HG02571 (cell line): ENCODE data around the gene MSL3.

ENCODE experiments used
- ATAC-seq: cut with Tn5 transposase; IDR thresholded peaks from one replicate; pipeline ENCODE4 v1.9.1; 2021; ENCODE audit warnings: mild to moderate bottlenecking, moderate library complexity; ENCODE audit not compliant: unreplicated experiment

MSL3 gene

GRCh38 chrX:11758400-11759171 is 549 bp downstream of the MSL3 start:
- ATAC-seq: peak; percentile 38

GRCh38 chrX:11759172-11759460 is 1.1 kb downstream of the MSL3 start:
- ATAC-seq: no peak

GRCh38 chrX:11759461-11760311 is 1.6 kb downstream of the MSL3 start:
- ATAC-seq: peak; percentile 71

DNA sequence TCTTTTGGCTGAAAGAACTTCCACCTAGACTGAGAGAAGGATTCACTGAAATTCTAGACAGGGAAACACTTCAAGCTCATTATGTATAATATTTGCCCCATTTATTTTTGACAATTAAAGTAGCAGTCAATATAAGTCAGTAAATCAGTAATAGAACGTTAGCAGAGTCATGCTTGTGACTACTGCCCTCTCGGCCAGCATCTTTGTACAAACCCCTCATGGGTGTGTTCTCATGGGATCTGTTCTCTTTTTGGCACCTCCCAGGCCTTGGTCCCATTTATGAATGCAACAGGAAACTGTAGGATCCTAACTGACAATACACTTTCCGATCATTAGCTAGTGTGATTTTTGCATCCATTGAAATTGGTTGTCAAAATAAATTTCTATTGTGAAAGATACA is 2.9 kb downstream of the MSL3 start:
- ATAC-seq: no peak

DNA sequence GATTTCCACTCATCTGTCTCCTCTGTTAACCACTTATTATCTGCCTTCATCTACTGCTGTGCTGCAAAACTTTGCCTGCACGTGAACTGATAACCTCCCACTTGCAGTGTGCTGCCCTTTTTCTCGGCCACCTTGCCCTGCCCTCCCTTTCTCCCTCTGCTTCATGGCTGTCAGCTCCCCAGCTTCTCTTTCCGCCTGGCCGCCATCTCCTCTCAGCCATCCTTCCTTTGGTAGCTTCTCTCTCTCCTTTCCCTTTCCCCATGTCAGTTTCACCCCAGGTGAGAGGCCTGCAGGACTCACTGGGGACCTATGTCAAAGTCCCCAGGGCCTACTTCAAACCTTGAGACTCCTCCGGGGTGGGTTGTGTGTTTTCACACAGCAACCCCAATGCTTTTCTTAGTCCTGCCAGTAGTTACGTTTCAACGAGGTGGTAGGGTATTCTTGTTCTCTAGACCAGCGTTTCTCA is 6.6 kb downstream of the MSL3 start:
- no peak for ATAC-seq

GRCh38 chrX:11765449-11765848 is 7.4 kb downstream of the MSL3 start:
- no peak for ATAC-seq

DNA sequence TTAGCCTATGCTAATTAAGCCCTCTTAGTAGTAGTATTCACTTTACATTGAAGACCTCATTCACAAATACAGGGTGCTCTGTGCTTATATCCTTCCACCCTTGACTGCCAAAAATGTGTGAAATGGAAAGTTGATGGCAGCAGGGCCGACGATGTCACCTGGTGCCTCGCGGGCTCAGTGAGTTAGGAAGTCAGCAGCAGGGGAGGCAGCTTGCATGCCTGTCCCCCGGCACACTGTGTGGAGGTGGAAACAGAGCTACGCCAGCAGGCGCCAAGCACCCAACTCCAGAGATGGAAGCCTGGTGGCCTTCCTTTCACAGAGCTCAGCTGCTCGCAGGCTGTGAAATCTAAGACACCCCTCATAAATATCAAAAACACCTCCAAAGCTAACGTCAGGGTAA is 8.4 kb downstream of the MSL3 start:
- no peak for ATAC-seq

DNA sequence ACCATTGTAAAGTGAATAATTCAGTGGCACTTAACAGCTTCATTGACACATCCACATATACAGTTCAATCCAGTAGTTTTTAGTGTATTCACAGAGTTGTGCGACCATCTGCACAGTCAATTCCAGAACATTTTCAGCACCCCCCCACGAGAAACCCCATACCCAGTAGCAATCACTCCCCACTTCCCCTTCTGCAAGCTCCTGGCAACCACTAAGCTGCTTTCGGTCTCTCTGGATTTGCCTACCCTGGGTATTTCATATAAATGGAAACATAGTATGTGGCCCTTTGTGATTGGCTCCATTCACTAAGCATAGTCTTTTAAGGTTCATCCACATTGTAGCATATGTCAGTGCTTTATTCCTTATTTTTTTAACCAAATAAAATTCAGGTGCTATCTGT is 10.0 kb downstream of the MSL3 start:
- ATAC-seq: peak; percentile 64

GRCh38 chrX:11770320-11770719 is 12.3 kb downstream of the MSL3 start:
- ATAC-seq: no peak

DNA sequence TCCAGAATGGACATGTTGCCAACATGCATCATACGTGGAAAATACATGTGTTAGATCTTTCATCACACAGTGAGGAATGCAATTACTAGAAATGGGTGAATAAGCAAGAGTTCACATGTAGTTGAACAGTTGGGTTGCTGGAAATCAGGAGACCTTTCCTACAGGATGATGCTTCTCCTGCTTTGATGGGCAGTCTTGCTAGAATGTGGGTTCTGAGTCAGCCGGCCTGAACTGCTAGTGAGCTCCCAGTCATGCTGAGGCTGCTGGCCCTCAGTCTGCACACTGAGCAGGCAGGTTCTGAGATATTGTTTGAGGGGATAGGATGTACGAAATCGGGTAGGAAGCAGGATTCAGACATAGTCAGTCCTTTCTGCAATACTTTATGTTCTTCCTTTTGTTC is 20.2 kb downstream of the MSL3 start:
- ATAC-seq: no peak

- no peak for ATAC-seq
Observed at GRCh38 chrX:11781133-11781532, 23.1 kb downstream of the MSL3 start.

DNA sequence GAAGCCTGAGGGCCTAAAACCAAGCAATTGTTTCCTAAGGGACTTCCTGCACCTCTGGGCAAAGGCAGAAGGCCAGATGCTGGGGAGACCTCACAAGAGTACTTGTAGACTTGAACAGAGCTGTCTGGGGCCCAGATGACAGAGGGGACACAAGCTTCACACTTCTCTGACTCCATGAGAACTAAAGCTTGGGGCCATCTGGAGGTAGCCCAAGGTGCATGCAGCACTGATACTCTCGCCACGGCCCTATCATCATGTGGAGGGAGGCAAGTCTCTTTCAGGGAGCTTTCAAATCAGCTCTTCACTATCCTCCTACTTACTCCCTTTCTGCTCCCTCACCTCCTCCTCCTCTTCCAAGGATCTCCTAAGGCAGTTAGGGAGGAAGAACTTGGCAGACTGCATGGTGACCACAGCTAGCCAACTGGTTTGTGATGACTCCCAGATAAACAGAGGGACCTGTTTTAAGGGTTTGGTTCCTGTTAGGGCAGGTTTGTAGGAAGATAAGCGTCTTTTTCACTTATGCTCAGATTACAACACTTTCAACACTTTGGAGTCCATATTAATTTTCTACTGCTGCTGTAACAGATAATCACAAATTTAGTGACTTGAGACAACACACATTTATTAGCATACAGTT is 23.8 kb downstream of the MSL3 start:
- ATAC-seq: no peak

- no peak for ATAC-seq
Observed at GRCh38 chrX:11784543-11784942, 26.5 kb downstream of the MSL3 start.

DNA sequence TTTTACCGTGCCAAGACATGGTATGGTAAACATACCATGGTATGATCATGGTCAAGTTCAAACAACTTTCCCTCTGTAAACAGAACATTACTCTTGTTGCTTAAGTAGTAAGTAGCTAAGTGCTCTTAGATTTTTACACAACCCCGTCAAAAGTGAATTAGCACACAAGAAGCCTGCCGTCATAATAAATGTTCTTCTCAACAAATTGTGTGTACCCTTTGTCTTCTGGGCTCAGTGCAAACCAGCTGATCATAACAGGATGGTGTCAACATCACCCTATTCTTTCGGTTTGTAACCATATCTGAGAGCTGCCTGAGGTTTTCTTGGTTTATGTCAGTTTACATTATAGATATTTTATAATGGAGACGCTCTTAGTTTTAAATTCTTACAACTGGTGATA is 28.8 kb downstream of the MSL3 start:
- ATAC-seq: no peak

GRCh38 chrX:11787564-11787963 is 29.5 kb downstream of the MSL3 start:
- no peak for ATAC-seq

DNA sequence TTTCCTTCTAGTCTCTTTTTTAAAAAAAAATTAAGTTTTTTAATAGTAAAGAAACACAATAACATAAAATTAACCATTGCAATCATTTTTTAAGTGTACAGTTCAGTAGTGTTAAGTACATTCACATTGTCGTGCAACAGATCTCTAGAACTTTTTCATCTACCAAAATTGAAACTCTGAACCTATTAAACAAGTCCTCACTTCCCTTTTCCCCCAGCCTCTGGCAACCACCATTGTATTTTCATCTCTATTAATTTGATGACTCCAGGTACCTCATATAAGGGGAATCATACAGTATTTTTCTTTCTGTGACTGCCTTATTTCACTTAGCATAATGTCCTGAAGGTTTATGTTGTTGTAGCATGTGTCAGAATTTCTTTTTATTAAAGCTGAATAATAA is 31.8 kb downstream of the MSL3 start:
- peak; percentile 27 for ATAC-seq

DNA sequence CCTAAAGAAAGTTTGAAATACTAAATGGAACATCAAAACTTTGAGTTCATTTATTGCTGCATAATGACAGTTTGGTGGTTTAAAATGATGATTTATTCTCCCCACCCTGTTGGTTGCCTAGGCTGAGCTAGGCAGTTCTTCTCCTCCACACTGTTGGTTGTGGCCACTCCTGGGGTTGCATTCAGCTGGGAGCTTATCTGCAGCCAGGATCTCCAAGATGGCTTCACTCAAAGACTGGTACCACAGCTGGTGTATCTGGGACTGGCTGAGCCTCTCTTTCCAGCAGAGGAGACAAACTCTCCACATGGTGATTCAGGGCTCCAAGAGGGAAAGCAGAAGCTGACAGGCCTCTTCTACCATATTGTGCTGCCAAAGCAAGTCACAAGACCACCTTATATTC is 33.1 kb downstream of the MSL3 start:
- ATAC-seq: no peak

DNA sequence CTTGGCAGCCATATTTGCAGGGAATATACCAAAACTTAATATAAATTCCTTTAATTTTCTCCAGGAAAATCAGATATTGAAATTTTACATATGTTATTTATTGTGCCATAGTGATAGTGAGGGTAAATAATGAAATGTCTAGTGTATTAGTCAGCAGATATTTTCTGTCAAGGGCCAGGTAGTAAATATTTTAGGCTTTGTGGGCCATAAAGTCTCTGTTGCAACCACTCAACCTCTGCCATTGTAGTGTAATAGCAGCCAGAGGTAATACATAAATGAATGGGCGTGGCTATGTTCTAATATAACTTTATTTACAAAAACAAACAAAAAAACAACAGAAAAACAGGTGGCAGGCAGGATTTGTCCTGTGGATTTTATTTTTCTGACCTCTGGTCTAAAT is 33.5 kb downstream of the MSL3 start:
- ATAC-seq: no peak

GRCh38 chrX:11792461-11793421 is 34.7 kb downstream of the MSL3 start:
- peak; percentile 87 for ATAC-seq

GRCh38 chrX:11793734-11794133 is 35.7 kb downstream of the MSL3 start:
- no peak for ATAC-seq

- no peak for ATAC-seq
Observed at GRCh38 chrX:11813341-11813740, 55.3 kb downstream of the MSL3 start.
